Caki2 (cell line): ENCODE results near the gene AVEN. TPM values are rescaled to one million over a fixed set of nuclear protein-coding genes. Genes with fewer than 3 reads are reported as not detected.
"Not testable (repeated sequence)": the region's sequence is repeated elsewhere in the genome, so short reads cannot be mapped to it uniquely, and the experiment has no call there.

Experiments used
- DNase-seq: peaks from one replicate; pipeline ENCODE4 v3.0.0-alpha.2; 2015; ENCODE audit warnings: low read depth
- in situ Hi-C: cut with HindIII; loops from 2 replicates; pipeline ENCODE4 v1.10.0; 2016; ENCODE audit warnings: low sequenced_read_pairs, low pct_unique_long_range_greater_than_20kb, mixed read lengths
- total RNA-seq: library from RNA; depleted of rRNA; stranded (reverse); fragments of >200 nt; shearing (Covaris generic); gene quantifications from 2 replicates; pipeline ENCODE4 v1.2.3, GENCODE V29; 2014; ENCODE audit warnings: low replicate concordance; rRNA removed

Gene AVEN, protein sequence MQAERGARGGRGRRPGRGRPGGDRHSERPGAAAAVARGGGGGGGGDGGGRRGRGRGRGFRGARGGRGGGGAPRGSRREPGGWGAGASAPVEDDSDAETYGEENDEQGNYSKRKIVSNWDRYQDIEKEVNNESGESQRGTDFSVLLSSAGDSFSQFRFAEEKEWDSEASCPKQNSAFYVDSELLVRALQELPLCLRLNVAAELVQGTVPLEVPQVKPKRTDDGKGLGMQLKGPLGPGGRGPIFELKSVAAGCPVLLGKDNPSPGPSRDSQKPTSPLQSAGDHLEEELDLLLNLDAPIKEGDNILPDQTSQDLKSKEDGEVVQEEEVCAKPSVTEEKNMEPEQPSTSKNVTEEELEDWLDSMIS
- 14.2 and 23.8 TPM in 2 replicates for total RNA-seq

DNA sequence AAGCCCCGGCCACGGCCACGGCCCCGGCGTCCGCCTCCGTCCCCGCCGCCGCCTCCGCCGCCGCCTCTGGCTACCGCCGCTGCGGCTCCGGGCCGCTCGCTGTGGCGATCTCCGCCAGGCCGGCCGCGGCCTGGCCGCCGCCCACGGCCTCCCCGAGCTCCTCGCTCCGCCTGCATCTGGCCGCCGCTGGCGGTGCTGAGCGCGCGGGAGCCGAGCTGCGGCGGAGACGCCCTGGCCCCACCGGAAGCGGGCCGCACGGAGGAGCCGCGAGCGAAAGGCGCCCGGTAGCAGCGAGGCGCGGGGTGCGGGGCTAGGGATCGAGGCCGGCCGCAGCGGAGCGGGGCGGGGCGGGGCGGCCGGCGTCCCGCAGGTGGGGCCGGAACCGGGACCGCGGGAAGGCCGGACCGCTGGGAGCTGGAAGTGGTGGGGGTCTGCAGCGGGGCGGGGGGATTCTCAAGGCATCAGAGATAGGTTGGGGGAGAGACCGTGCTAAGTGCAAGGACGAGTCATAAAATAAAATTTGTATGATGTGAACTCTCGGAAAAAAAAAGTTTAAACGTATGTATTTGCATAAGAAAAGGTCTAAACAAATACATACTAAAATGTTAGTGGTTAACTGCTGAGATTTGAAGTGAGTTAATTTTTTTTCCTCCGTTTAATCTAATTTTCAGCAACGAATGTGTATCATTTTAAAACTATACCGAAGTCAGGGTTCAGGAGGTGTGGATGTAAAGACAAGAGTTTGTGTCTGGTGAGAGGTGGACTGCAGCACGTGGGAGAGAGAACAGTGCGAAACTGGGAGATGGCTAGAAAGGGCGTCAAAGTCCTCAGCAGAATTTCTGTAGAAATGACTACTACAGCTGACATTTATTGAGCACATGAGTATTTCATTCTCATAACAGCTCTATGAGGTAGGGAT is at the start of gene AVEN:
TSS of gene AVEN (minus strand) at position 334 of the 919 bp plus-strand sequence. CDS start at position 176, 158 bp downstream.
- in situ Hi-C loops, result no loop called here

DNA sequence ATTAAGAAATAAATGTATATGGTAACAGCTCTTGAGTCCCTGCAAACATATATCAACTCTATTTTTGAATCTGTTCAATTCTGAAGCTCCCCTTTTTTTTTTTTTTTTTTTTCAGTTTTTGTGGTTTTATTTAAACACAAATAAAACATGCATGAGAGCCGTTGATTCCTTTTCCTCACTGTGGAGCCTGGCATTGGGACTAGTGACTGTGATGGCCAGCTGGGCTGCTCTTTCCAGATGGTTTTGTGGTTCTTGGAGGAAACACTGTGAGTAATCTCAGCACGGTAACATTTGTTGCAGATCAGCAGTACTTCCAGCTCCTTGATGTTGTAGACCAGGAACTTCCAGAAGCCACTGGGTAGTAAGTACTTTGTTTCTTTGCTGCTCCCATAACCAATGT is 46.7 kb upstream of the AVEN start:
- in situ Hi-C loops, result no loop called here
- no peak for DNase-seq

More for the DNA sequence above, at the start of gene AVEN:
- DNase-seq, result no peak

DNA sequence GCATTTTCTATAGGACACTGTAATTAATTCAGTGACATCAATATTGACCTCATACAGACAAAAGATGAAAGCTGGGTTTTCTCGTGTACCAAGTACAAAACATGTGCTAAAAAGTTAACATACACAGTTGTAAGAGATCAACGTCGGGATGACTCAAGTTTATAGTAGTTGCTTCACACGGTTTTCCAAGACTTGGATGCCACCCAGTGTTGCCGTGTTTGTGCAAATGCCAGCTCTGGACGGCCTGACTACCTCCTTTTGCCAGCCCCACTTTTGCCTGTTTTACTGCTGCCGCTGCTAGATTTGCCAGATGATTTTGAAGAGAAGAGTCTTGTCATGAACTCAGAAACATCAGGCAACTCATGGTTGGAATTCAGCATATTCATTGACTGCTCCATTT is 45.1 kb upstream of the AVEN start:
- in situ Hi-C loops, result no loop called here
- no peak for DNase-seq

DNA sequence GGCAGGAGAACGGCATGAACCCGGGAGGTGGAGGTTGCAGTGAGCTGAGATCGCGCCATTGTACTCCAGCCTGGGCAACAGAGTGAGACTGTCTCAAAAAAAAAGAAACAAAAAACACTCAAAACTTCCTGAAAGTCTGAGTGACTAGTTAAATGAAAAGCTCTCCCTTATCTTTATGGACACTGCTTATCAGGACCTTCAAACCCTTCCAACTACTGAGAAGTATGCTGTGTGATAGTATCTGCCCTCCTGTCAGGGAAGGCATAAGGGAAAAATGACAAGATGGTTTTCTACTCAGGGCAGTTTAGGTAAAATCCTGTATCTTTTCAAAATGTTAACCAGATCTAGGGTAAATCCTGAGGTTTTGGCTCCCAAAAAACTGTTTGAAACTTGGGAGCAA is 40.9 kb upstream of the AVEN start:
- in situ Hi-C loops, result no loop called here
- DNase-seq, result no peak

DNA sequence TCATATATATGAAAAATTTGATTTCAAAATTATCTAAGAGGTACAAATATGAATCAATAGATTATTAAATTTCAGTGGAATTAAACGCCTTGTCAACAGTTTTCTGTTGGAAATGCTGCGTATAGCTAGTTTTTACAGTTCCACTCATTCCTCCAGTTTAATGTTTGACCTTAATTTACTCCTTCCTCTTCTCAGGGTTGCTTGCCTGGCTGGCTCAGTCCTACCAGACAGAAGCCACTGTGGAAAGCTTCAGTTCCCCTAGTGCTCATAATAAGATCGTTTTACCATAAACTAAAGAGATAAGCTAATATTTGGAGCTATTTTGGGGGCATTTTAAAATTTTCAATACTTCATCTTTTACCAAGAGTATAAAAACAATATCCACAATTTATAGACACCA is 39.9 kb upstream of the AVEN start:
- in situ Hi-C loops, result no loop called here

DNA sequence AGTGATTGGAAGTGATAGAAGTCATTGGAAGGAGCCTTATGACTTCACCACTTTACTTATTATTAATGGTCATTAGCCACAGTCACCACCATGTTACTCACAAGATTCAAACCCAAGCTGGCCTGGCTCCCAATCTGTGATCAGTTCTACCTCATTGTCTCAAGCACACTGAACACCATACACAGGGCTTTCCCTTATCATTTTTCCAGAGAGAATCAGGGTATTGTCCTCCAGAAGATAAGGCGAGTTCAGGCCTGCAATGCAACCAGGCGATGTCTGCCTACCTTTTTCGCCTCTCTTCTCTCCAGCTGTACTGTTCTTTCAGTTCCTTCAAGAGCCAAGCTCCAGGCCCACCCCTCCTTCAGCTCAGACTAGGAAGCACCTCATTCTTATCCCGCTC is 37.8 kb upstream of the AVEN start:
- in situ Hi-C loops, result no loop called here

More for the DNA sequence above, 39.9 kb upstream of the AVEN start:
- DNase-seq, result no peak

DNA sequence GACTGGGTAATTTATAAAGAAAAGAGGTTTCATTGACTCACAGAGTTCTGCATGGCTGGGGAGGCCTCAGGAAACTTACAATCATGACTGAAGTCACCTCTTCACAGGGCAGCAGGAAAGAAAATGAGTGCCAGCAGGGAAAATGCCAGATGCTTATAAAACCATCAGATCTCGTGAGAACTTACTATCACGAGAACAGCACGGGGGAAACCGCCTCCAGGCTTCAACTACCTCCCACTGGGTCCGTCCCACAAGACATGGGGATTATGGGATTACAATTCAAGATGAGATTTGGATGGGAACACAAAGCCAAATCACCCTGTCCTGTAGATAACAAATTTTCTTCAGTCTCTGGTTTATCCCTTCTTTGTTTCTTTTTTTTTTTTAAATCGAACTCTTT is 31.0 kb upstream of the AVEN start:
- in situ Hi-C loops, result no loop called here

More for the DNA sequence above, 37.8 kb upstream of the AVEN start:
- no peak for DNase-seq

DNA sequence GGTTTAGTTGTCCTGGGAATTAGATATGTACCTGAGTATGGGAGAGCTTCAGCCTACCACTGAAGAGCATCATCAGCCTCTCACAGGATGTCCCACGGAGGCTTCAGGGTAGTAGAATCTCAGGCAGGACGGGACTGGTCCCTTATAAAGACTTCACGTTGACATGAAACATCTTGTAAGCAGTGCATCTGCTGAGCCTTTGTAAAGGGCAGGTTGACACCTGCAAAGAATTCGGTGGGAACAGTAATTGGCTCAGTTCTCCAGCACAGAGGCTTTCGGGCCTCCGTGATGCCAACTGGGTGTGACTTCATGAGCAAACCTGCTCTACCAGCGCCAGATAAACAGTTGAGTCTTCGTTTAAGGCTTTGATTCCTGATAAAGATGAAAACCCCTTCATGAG is 26.9 kb upstream of the AVEN start:
- in situ Hi-C loops, result no loop called here
- no peak for DNase-seq

More for the DNA sequence above, 31.0 kb upstream of the AVEN start:
- DNase-seq, result no peak

DNA sequence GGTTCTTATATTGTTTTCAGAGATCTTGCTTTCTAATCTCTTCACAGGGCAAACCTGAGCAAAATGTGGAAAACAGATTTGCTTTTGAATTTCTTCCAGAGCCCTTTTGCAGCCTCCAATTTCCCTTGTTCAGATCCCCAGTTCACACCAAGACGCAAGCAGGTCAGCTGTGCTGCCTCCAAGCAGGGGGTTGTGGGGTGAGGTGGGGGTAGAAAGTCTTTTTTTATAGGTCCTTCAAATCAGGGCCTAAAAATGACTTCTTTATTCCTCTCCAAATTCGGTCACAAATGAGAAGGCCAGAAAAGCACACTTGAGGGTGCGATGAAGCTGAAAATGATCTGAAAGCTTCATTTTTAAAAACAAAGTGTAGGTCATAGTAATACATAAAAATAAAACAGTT is 26.3 kb upstream of the AVEN start:
- DNase-seq, result no peak
- in situ Hi-C loops, result no loop called here

DNA sequence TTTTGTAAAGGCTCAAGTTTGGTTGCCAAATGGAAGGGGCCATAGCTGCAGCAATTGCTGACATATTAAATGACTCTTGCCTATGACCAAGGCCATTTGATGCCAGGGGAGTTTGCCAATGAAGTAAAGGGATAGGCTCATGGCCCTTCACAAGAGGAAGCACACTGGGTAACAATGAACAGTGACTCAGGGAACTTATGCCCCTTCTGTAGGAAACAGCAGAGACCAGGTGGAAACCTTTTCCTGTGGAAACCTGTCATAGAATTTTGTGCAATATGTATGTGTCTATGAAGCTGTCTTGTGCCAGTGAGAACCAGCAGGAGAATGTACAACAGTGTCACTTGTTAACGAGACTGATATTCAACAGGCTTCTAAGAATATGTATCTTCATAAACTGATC is 25.4 kb upstream of the AVEN start:
- in situ Hi-C loops, result no loop called here
- DNase-seq, result no peak

DNA sequence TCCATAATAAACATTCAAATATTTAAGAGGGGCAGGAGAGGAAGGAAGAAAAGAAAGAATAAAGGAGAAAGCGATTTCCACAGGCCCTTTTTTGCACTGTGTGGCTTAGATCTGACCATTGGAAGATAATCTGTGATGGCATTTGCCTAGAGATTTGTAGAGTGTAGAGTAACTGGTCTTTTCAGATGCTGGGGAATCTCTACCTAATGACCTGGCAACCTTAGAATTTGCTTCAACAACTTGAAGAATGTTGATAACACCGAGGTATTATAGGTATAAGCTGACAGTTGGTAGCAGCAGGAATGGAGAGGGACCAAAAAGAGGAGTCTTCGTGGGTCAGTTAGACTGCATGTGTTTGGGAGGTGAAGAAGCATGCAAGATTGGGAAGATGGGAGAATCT is 20.9 kb upstream of the AVEN start:
- in situ Hi-C loops, result no loop called here
- DNase-seq, result no peak

DNA sequence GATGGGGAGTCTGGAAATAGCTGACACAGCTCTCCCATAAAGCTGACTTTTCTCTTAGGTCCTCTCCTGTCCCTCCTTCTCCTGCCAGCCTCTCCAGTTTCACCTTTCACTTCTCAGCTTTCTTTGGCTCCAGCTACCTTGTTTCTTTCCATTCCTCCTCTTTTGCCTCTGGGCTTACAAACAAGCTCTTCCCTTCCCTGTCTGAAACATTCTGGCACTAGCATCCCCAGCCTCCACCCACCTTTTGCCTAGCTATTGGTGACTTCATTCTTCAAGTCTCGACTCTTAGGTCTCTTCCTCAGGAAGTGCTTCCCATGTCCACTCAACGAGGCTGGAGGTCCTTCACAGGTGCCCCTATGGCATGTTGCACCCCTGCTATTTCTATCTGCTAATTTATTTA is 20.5 kb upstream of the AVEN start:
- no peak for DNase-seq
- in situ Hi-C loops, result no loop called here

DNA sequence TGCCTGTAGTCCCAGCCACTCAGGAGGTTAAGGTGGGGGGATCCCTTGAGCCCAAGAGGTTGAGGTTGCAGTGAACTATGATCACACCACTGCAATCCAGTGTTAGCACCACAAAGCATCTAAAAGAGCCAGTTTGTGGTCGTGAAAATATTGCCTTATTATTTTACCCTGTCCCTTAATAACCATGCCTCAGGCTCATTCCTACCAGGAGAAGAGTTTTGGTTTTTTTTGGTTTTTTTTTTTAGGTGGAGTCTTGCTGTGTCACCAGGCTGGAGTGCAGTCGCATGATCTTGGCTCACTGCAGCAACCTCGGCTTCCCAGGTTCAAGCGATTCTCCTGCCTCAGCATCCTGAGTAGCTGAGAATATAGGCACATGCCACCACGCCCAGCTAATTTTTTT is 17.9 kb upstream of the AVEN start:
- in situ Hi-C loops, result no loop called here
- DNase-seq, result peak; percentile 34

DNA sequence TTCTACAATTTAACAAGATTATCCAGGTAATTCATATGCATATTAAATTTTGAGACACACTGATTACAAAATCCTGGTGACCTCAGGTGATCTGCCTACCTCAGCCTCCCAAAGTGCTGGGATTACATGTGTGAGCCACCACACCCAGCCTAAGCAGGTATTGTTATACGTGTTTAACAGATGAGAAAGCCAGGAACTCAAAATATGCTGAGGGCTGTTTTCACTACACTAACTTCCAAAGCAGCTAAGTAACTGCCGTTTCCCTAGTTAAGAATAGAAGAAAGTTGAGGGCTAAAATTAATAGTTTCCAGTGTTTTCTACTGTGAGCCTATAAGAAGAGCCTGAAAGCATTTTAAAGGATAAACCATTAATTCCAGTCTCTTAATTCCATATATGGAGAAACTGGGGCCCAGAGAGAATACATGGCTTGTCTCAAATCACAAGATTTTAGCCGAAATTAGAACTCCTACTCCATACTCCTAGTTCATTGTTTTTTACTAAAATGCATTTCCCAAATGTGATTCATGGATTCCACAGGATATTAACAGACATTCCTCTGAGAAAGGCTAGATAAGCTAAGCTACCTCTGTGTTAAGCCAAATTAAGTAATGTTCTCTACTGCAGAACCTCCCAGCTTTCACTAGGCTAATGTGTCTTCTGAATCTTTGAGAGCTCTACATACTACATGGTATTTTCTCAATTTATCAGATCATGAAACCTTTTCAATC is 17.0 kb upstream of the AVEN start:
- DNase-seq, result no peak
- in situ Hi-C loops, result no loop called here

DNA sequence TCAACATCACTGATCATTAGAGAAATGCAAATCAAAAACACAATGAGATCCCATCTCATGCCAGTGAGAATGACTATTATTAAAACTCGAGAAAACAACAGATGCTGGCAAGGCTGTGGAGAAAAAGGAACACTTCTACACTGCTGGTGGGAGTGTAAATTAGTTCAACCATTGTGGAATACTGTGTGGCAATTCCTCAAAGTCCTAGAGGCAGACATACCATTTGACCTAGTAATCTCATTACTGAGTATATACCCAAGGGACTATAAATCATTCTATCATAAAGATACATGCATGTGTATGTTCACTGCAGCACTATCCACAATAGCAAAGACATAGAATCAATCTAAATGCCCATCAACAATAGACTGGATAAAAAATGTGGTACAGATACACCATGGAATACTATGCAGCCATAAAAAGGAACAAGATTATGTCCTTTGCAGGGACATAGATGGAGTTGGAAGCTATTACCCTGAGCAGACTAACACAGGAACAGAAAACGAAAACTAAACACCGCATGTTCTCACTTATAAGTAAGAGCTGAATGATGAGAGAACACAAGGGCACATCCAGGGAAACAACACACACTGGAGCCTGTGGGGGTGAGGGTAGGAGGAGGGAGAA is 15.2 kb upstream of the AVEN start:
- DNase-seq, result no peak
- in situ Hi-C loops, result no loop called here

DNA sequence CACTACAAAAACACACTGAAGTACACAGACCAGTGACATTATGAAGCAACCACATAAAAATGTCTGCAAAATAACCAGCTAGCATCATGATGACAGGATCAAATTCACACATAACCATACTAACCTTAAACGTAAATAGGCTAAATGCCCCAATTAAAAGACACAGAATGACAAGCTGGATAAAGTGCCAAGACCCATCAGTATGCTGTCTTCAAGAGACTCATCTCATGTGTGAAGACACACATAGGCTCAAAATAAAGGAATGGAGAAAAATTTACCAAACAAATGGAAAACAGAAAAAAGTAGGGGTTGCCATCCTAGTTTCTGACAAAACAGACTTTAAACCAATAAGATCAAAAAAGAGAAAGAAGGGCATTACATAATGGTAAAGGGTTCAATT is 11.4 kb upstream of the AVEN start:
- DNase-seq, in situ Hi-C loops: not testable (repeated sequence)

DNA sequence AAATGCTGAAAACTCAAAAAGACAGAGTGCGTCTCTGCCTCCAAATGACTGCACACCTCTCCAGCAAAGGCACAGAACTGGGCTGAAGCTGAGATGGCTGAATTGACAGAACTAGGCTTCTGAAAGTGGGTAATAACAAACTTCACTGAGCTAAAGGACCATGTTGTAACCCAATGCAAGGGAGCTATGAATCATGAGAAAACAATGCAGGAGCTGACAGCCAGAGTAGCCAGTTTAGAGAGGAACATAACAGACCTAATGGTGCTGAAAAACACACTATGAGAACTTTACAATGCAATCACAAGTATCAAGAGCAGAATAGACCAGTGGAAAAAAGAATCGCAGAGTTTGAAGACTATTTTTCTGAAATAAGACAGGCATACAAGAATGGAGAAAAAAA is 10.1 kb upstream of the AVEN start:
- in situ Hi-C loops, result no loop called here
- no peak for DNase-seq
